Activated CD8-positive, alpha-beta T cell treated with anti-CD3 and anti-CD28 coated beads for 36 hours (primary cell): ENCODE data around the gene PDE8B. TPM values are rescaled to one million over a fixed set of nuclear protein-coding genes. Genes with fewer than 3 reads are reported as not detected.

Experiments
- ATAC-seq: fragments of 200-7000 bp; cut with Tn5 transposase; one replicate; pipeline ENCODE4 v1.10.0; 2021; ENCODE audit warnings: mild to moderate bottlenecking, moderate library complexity
- CTCF ChIA-PET: fragments of 350-600 bp; sonication (Branson Sonifier 250); formaldehyde crosslinking; loops from one replicate; lab custom pipeline; 2021; ENCODE audit warnings: antibody characterized with exemption; lab: Charles Lee
- POLR2A ChIA-PET: fragments of 350-600 bp; sonication (Branson Sonifier 250); formaldehyde crosslinking; loops from one replicate; lab custom pipeline; 2021; ENCODE audit warnings: antibody characterized with exemption; lab: Charles Lee
- DNase-seq: peaks from one replicate; pipeline ENCODE4 v3.0.0-alpha.2; 2020
- H3K27ac Mint-ChIP-seq: one replicate; pipeline ENCODE4 v1.8.0; 2021; ENCODE audit warnings: mild to moderate bottlenecking, mixed read lengths
- H3K27me3 Mint-ChIP-seq: one replicate; pipeline ENCODE4 v1.8.0; 2021; ENCODE audit warnings: mixed read lengths
- H3K36me3 Mint-ChIP-seq: one replicate; pipeline ENCODE4 v1.8.0; 2021; ENCODE audit warnings: low read depth, mixed read lengths
- H3K4me1 Mint-ChIP-seq: one replicate; pipeline ENCODE4 v1.8.0; 2021; ENCODE audit warnings: low read depth, mixed read lengths
- H3K4me3 Mint-ChIP-seq: one replicate; pipeline ENCODE4 v1.8.0; 2021; ENCODE audit warnings: mild to moderate bottlenecking, moderate library complexity, mixed read lengths
- H3K9me3 Mint-ChIP-seq: one replicate; pipeline ENCODE4 v1.8.0; 2021; ENCODE audit warnings: mixed read lengths
- intact Hi-C: fragments of 100-400 bp; cut with micrococcal nuclease; formaldehyde crosslinking; loops from one replicate; pipeline ENCODE4 v1.10.0; 2022
- total RNA-seq, 2 experiments: library from RNA; stranded (reverse); gene quantifications; one replicate each; pipeline ENCODE4 v1.2.3, GENCODE V29; 2021
- TF ChIP-seq, protein P1 (sequence below): fragments of 200-600 bp; IDR thresholded peaks from one replicate; pipeline ENCODE4 v1.8.0; 2022; ENCODE audit warnings: antibody characterized with exemption, mild to moderate bottlenecking

The PDE8B gene
- total RNA-seq, 2 experiments from 2014 or later = 0.47 TPM; not detected in 1

GRCh38 chr5:77210964-77211690, 647 bp downstream of the PDE8B start:
- DNase-seq (no peak), ATAC-seq (no peak)
- POLR2A ChIA-PET = no interaction called here
- no peaks in the 10 kb centered on the region for H3K9me3 Mint-ChIP-seq
- TF ChIP-seq, protein P1, sequence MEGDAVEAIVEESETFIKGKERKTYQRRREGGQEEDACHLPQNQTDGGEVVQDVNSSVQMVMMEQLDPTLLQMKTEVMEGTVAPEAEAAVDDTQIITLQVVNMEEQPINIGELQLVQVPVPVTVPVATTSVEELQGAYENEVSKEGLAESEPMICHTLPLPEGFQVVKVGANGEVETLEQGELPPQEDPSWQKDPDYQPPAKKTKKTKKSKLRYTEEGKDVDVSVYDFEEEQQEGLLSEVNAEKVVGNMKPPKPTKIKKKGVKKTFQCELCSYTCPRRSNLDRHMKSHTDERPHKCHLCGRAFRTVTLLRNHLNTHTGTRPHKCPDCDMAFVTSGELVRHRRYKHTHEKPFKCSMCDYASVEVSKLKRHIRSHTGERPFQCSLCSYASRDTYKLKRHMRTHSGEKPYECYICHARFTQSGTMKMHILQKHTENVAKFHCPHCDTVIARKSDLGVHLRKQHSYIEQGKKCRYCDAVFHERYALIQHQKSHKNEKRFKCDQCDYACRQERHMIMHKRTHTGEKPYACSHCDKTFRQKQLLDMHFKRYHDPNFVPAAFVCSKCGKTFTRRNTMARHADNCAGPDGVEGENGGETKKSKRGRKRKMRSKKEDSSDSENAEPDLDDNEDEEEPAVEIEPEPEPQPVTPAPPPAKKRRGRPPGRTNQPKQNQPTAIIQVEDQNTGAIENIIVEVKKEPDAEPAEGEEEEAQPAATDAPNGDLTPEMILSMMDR = no peak
- H3K27me3 Mint-ChIP-seq = peaks cover 62% of the 10 kb centered on the region
- H3K27ac Mint-ChIP-seq = no peak overlapping the region
- CTCF ChIA-PET = interaction anchor here (1.5 kb wide), 1 partner anchor 29 kb away, joined by 4 read pairs; no protein-coding TSS in a partner anchor
- intact Hi-C loops = no loop called here
- H3K4me1 Mint-ChIP-seq = peaks cover 11% of the 10 kb centered on the region
- H3K4me3 Mint-ChIP-seq = peak overlapping the region; percentile 62
- no peaks in the 10 kb centered on the region for H3K36me3 Mint-ChIP-seq

- Mint-ChIP-seq H3K27ac (no peak overlapping the region), H3K4me1 (peaks cover 11% of the 10 kb centered on the region), H3K36me3 (no peaks in the 10 kb centered on the region), H3K9me3 (no peaks in the 10 kb centered on the region), H3K27me3 (peaks cover 63% of the 10 kb centered on the region), H3K4me3 (peak overlapping the region; percentile 62)
- POLR2A ChIA-PET = no interaction called here
- TF ChIP-seq, protein P1 = no peak
- DNase-seq (no peak), ATAC-seq (no peak)
- CTCF ChIA-PET = interaction anchor here (1.5 kb wide), 1 partner anchor 28 kb away, joined by 4 read pairs; no protein-coding TSS in a partner anchor
- intact Hi-C loops = no loop called here
Observed at GRCh38 chr5:77211691-77212047, 1.2 kb downstream of the PDE8B start.

GRCh38 chr5:77213601-77214000, 3.1 kb downstream of the PDE8B start:
- H3K4me1 Mint-ChIP-seq = peaks cover 11% of the 10 kb centered on the region
- no peak overlapping the region for H3K27ac Mint-ChIP-seq
- ChIA-PET CTCF (no interaction called here), POLR2A (no interaction called here)
- ATAC-seq (no peak), DNase-seq (no peak)
- no peak overlapping the region for H3K4me3 Mint-ChIP-seq
- H3K27me3 Mint-ChIP-seq = peaks cover 60% of the 10 kb centered on the region
- intact Hi-C loops = no loop called here
- H3K9me3 Mint-ChIP-seq = no peaks in the 10 kb centered on the region
- TF ChIP-seq, protein P1 = no peak
- no peaks in the 10 kb centered on the region for H3K36me3 Mint-ChIP-seq

GRCh38 chr5:77214151-77214550, 3.7 kb downstream of the PDE8B start:
- DNase-seq = no peak
- TF ChIP-seq, protein P1 = no peak
- H3K4me3 Mint-ChIP-seq = no peak overlapping the region
- no peak for ATAC-seq
- CTCF ChIA-PET = no interaction called here
- H3K27me3 Mint-ChIP-seq = peaks cover 55% of the 10 kb centered on the region
- no peaks in the 10 kb centered on the region for H3K9me3 Mint-ChIP-seq
- intact Hi-C loops = no loop called here
- H3K4me1 Mint-ChIP-seq = peaks cover 11% of the 10 kb centered on the region
- no peaks in the 10 kb centered on the region for H3K36me3 Mint-ChIP-seq
- H3K27ac Mint-ChIP-seq = no peak overlapping the region
- POLR2A ChIA-PET = no interaction called here

DNA sequence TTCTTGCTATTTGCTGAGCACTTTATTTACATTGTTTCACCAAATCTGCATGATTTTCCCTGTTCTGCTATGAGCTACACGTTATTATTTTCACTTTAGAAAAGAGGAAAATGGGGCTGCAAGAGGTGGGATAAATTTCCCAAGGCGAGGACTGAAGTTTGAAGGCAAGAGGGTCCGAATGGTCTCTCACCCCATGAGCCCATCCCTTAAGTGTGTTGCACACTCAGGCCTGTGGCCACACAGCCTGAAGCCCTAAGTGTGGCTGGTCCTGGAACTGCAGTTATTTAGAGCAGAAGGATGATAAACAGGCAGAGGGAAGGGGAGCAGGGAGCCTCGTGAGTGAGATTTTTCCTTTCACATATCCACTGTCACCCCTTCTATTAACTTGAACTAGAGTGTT, 7.8 kb downstream of the PDE8B start:
- H3K4me1 Mint-ChIP-seq = no peaks in the 10 kb centered on the region
- no peak overlapping the region for H3K4me3 Mint-ChIP-seq
- ATAC-seq (no peak), DNase-seq (no peak)
- H3K36me3 Mint-ChIP-seq = no peaks in the 10 kb centered on the region
- TF ChIP-seq, protein P1 = no peak
- peaks cover 34% of the 10 kb centered on the region for H3K27me3 Mint-ChIP-seq
- ChIA-PET POLR2A (no interaction called here), CTCF (interaction anchor here (0.7 to 1.2 kb wide), 4 partner anchors 21 to 274 kb away, joined by 3 read pairs; no protein-coding TSS in a partner anchor)
- intact Hi-C loops = no loop called here
- H3K9me3 Mint-ChIP-seq = no peaks in the 10 kb centered on the region
- no peak overlapping the region for H3K27ac Mint-ChIP-seq
